ENCODE measurements around the gene RAB43. TPM values are rescaled to one million over a fixed set of nuclear protein-coding genes. Genes with fewer than 3 reads are reported as not detected.
A peak's percentile ranks its signal among the peaks of the same experiment; 100 is the strongest.
"Not testable (repeated sequence)": the region's sequence is repeated elsewhere in the genome, so short reads cannot be mapped to it uniquely, and the experiment has no call there.

The RAB43 gene
- total RNA-seq, 1 donor from 2014 or later: 36.2 TPM

DNA sequence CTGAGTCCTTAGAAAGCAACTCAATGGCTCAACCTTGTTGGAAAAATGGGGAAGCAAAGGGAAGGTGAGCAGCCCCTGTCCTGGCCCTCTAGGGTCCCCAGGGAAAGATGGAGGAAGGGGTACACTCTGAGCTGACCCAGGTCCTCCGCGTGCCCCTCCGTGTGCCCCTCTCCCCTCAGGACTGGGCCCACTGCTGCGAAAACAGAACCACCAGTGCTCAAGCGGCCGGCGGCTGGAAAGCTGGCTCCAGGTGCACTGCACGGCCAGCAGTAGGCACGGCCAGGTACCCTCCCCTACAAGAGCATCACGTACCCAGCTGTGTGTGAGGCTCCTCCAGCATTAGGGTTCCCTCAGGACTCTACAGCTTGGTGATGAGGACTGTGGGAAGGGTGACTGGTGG lies 26.3 kb downstream of the RAB43 start:
- no peak for DNase-seq (ENCODE audit: low spot score)

- DNase-seq (ENCODE audit: low spot score): not testable (repeated sequence)
Observed at GRCh38 chr3:129088312-129088711, 33.3 kb downstream of the RAB43 start.

DNA sequence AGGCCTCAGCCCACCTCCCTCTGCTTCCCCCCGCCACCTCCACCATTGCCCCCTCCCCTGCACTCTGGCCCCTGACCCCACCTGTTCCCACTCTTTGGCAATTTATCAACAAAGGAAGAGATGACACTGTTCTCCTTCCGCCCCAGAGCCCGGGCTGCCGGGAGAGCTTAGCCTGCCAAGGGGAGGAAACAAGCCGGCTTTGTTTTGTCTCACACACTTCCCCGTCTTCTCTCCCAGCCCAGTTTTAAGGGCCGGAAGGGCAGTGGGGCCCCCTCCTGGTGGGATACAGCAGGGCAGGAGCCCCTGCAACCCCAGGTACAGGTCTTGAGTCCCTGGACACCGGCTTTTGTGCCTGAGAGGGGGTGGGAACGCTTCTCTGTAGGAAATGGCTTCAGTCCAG lies 33.7 kb downstream of the RAB43 start:
- peak; percentile 29 for DNase-seq (ENCODE audit: low spot score)

- DNase-seq (ENCODE audit: low spot score): peak; percentile 40
Observed at GRCh38 chr3:129087138-129087702, 34.4 kb downstream of the RAB43 start.

DNA sequence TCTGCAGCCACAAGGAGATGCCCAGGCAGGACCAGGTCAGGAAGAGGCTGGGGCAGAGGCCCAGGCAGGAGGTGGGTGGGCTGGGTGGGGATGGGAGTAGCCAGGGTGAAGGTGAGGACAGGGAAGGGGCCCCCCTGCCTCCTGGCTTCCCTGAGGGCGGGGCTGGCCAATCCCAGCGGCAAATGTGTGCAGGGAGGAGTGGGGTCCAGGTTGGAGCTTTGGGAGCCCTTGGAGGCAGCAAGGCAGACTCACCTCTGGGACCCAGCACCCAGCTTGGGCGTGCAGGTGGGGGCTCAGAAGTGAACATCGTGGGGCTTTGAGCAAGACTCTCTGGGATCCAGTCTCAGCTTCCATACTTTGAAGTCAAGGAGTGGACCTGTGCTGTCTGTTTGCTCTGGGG lies 35.8 kb downstream of the RAB43 start:
- no peak for DNase-seq (ENCODE audit: low spot score)

- no peak for DNase-seq (ENCODE audit: low spot score)
Observed at GRCh38 chr3:129085165-129085715, 36.4 kb downstream of the RAB43 start.

DNA sequence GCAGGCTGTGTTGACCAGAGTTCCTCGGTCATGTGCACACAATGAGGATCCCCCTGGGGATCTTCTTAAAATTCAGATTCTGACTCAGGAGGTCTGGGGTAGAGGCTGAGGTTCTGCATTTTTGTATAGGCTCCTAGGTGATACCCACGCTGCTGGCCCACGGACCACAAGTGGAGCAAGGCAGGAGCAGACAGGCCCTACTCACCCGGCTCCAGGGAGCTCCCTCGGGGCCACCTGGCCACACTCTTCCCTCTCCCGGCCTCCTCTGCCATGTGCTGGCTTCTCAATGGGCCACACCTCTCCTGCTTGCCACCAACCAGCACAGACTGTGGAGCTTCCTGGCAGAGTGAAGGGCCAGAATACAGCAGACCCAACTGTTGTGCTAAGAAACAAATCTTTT lies 37.1 kb downstream of the RAB43 start:
- no peak for DNase-seq (ENCODE audit: low spot score)

DNA sequence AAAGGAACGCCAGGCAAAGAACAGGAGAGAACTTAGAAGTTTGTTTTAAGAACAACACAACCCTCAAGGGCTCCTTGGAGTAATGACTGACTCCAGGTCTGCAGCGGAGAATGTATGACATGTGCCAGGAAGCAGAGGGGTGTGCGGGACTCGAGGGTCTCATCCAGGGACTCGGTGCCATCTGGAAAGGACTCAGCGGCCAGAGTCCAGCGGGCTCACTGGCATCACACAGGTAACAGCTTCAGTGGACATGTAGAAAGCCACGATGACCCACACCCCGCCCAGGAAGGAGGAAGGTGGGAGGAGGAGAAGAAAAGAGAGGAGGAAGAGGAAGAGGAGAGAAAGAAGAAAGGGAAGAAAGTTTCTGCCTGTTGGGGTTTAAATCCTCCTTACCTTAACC lies 39.6 kb downstream of the RAB43 start:
- no peak for DNase-seq (ENCODE audit: low spot score)

GRCh38 chr3:129081503-129081902 lies 40.1 kb downstream of the RAB43 start:
- no peak for DNase-seq (ENCODE audit: low spot score)

DNA sequence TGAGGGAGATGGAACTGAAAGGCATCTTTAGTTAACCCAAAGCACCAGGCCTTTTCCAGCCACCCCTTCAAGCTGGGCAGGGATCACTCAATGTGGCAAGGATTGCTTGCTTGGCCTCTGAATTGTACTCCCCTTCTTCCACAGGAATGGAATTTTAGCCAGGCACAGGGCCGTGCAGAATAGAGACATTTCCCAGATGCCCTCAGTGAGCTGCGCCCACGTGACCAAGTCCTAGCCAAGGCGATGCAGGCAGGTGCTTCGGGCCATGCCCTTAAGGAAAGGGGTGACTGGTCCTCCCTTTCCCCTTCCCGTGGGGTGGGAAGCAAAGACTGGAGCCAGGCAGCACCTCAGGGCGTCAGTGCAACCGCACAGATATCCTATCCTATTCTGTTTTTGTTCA lies 43.1 kb downstream of the RAB43 start:
- DNase-seq (ENCODE audit: low spot score): no peak

- peak; percentile 20 for DNase-seq (ENCODE audit: low spot score)
Observed at GRCh38 chr3:129077222-129077621, 44.4 kb downstream of the RAB43 start.

DNA sequence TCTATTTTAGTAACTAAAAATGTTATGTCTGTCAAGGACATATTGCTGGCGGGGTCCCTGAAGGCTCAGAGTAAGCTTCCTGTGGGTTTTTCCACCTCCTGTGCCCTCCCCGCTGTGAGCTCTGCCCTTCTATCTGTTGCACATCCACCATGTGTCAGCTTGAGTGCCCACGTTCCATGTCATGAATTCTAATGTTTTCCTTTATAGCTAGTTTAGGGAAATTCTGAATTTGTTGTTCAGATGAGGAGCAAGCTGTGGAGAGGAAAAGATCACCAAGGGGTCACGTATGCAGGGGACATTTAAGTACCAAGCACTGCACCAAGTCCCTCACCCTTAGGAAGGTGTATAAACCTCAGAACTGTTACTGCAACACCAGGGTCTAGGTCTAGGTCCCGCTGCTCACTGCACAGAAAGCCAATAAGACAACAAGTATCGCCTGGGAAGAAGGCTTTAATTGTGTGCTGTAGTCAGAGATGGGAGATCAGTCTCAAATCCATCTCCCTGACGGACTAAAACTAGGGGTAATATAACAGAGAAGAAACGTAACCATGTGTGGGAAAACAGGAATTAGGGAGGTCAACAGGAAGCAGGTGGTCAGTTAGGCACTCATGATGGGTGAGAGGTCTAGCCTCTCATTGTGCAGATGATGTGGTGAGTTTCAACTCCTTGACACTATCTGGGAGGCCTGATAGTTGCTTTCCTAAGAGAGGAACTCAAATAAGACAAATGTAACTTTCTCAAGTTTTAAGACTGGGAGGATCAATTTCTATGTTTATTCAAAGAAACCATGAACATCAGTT lies 51.3 kb downstream of the RAB43 start:
- no peak for DNase-seq (ENCODE audit: low spot score)

DNA sequence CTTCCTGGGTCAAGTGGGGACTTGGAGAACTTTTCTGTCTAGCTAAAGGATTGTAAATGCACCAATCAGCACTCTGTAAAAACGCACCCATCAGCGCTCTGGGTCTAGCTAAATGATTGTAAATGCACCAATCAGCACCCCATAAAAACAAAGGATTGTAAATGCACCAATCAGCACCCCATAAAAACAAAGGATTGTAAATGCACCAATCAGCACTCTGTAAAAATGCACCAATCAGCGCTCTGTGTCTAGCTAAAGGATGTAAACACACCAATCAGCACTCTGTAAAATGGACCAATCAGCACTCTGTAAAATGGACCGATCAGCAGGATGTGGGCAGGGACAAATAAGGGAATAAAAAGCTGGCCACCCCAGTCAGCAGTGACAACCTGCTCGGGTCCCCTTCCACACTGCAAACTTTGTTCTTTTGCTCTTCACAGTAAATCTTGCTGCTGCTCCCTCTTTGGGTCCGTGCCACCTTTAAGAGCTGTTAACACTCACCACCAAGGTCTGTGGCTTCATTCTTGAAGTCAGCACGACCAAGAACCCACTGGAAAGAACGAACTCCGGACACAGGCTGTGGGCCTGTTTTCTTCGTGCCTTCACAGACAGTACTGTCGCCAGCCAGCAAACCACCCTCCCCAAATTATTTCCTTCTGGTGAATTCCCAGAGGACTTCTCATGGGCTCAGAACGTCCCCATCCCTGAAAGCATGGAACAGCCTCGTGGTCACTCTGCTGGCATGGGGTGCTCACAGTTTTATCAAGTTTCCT lies 52.1 kb downstream of the RAB43 start:
- not testable (repeated sequence) for DNase-seq (ENCODE audit: low spot score)

DNA sequence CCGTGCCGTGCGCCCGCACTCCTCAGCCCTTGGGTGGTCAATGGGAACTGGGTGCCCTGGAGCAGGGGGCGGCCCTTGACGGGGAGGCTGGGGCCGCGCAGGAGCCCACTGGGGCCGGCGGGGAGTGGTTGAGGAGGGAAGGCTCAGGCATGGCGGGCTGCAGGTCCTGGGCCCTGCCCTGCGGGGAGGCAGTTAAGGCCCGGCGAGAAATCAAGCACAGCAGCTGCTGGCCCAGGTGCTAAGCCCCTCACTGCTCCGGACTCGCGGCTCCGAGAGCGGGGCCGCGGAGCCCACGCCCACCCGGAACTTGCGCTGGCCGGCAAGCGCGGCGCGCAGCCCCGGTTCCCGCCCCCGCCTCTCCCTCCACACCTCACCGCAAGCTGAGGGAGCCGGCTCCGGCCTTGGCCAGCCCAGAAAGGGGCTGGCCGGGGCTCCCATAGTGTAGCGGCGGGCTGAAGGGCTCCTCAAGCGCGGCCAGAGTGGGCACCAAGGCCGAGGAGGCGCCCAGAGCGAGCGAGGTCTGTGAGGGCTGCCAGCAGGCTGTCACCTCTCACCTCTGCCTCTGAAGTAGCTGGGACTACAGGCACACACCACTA lies 53.2 kb downstream of the RAB43 start:
- DNase-seq (ENCODE audit: low spot score): no peak

DNA sequence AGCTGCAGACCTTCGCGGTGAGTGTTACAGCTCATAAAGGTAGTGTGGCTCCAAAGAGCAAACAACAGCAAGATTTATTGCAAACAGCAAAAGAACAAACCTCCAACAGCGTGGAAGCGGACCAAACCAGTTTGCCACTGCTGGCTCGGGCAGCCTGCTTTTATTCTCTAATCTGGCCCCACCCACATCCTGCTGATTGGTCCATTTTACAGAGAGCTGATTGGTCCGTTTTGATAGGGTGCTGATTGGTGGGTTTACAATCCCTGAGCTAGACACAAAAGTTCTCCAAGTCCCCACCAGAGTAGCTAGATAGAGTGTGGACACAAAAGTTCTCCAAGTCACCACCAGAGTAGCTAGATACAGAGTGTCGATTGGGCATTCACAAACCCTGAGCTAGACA lies 53.9 kb downstream of the RAB43 start:
- DNase-seq (ENCODE audit: low spot score): not testable (repeated sequence)

GRCh38 chr3:129065720-129066073 lies 55.9 kb downstream of the RAB43 start:
- no peak for DNase-seq (ENCODE audit: low spot score)

- no peak for DNase-seq (ENCODE audit: low spot score)
Observed at GRCh38 chr3:129065016-129065719, 56.4 kb downstream of the RAB43 start.

DNA sequence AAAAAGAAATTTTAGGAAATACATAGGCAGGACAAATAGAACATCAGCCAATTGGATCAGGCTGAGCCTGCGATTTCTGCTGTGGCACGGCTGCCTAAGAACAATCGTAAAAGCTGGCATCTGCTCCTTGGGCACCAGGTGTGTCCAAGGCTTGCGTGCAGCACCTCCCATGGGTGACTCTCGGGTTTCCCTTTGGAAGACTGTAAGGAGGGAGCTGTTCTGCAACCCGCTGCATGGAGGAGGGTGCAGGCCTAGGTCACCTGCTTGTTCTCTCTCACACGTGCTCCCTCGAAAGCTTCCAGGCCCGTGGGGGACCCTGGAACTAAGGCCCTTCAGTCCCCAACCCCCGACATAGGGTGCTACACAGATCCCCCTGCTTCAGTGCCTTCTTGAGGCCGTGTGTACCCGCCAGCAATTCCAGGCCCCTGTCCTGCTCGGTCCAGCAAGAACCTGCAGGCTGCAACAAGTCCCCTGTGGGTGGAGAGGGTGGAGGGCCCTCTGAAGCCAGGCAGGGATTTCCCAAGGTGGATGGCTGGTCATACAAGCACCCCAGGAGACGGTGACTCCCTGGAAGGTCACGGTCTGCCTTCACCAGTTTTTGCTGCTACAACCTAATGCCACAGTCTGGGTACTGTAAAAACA lies 57.6 kb downstream of the RAB43 start:
- no peak for DNase-seq (ENCODE audit: low spot score)

- no peak for DNase-seq (ENCODE audit: low spot score)
Observed at GRCh38 chr3:129063091-129063640, 58.4 kb downstream of the RAB43 start.

All from mucosa of gallbladder (tissue), 1 donor.